WERI-Rb-1 (cell line): ENCODE measurements around the gene DEXI.
A peak's percentile ranks its signal among the peaks of the same experiment; 100 is the strongest.
"Not testable (repeated sequence)": the region's sequence is repeated elsewhere in the genome, so short reads cannot be mapped to it uniquely, and the experiment has no call there.

Source experiments
- DNase-seq: peaks from one replicate; pipeline ENCODE4 v3.0.0-alpha.2; 2020
- H3K27ac ChIP-seq: fragments of 250-450 bp; sonication (Bioruptor Pico); 2 replicates; pipeline ENCODE4 v1.5.1; 2020; ENCODE audit warnings: mild to moderate bottlenecking, moderate library complexity
- H3K27me3 ChIP-seq: fragments of 250-450 bp; sonication (Bioruptor Pico); 2 replicates; pipeline ENCODE4 v1.5.1; 2021; ENCODE audit warnings: mild to moderate bottlenecking, low read depth, moderate library complexity; ENCODE audit not compliant: insufficient read depth, severe bottlenecking
- H3K36me3 ChIP-seq: fragments of 250-450 bp; sonication (Bioruptor Pico); 2 replicates; pipeline ENCODE4 v1.5.1; 2020; ENCODE audit warnings: mild to moderate bottlenecking, moderate library complexity
- H3K4me3 ChIP-seq: 2 replicates; pipeline ENCODE4 v1.5.1; 2011; ENCODE audit warnings: low read depth, mild to moderate bottlenecking, control low read depth, low read length
- H3K9me3 ChIP-seq: fragments of 250-450 bp; sonication (Bioruptor Pico); 2 replicates; pipeline ENCODE4 v1.5.1; 2021; ENCODE audit warnings: mild to moderate bottlenecking, moderate library complexity; ENCODE audit not compliant: severe bottlenecking
- TF ChIP-seq, protein P1 (sequence below): IDR thresholded peaks from 2 replicates; pipeline ENCODE4 v1.5.1; 2011; ENCODE audit warnings: low read depth, mild to moderate bottlenecking, control low read depth, inconsistent platforms, low read length

The DEXI gene

DNA sequence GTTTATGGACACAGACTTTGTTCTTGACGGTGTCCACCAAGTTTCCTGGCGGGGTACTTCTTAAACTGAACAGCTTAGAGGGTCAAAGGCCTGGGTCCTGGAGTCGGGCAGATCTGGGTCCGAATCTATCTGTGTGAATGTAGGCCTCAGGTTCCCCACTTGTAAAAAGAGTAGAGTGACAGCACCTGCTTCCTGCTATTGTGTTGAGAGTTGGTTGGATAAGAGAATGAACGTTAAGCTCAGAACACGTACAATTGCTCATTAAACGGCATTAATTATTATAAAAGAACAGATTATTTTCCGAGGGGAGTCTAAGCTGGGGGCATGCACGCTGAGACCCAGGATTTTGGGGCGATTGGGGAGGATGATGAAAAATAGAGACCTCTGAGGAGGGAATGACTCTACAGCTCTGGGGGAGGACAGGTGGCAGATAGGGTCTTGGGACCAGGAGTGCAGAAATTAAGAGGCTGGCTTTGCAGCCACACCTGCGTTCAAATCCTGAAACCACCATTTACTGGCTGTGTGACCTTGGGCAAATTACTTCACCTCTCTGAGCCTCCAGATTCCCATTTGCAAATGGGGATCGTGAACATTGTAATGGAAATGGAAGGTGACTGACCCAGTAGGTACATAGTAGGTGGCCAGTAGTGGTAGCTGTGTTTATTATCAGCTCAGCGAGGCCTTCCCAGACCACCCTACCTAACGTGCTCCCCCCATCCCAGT, 3.0 kb upstream of the DEXI start:
- H3K27ac ChIP-seq = peak overlapping the region; percentile 74; the same call in 1 of the 2 replicates
- TF ChIP-seq, protein P1, sequence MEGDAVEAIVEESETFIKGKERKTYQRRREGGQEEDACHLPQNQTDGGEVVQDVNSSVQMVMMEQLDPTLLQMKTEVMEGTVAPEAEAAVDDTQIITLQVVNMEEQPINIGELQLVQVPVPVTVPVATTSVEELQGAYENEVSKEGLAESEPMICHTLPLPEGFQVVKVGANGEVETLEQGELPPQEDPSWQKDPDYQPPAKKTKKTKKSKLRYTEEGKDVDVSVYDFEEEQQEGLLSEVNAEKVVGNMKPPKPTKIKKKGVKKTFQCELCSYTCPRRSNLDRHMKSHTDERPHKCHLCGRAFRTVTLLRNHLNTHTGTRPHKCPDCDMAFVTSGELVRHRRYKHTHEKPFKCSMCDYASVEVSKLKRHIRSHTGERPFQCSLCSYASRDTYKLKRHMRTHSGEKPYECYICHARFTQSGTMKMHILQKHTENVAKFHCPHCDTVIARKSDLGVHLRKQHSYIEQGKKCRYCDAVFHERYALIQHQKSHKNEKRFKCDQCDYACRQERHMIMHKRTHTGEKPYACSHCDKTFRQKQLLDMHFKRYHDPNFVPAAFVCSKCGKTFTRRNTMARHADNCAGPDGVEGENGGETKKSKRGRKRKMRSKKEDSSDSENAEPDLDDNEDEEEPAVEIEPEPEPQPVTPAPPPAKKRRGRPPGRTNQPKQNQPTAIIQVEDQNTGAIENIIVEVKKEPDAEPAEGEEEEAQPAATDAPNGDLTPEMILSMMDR = no peak
- H3K27me3 ChIP-seq = no peaks in the 10 kb centered on the region
- no peak for DNase-seq
- H3K9me3 ChIP-seq = no peaks in the 10 kb centered on the region
- no peaks in the 10 kb centered on the region; the same call in 1 of the 2 replicates for H3K36me3 ChIP-seq
- H3K4me3 ChIP-seq = peak overlapping the region; percentile 71

- peak within 1 kb of the TSS; percentile 71 for H3K4me3 ChIP-seq
- TF ChIP-seq, protein P1 = no peak
- no peaks in the 10 kb centered on the region for H3K27me3 ChIP-seq
- H3K27ac ChIP-seq = peak within 1 kb of the TSS; percentile 74
- peak; percentile 98 for DNase-seq
- H3K9me3 ChIP-seq = no peaks in the 10 kb centered on the region
- peaks cover 7% of the 10 kb centered on the region for H3K36me3 ChIP-seq
Observed at GRCh38 chr16:10944249-10945064, 2.2 kb upstream of the DEXI start, which contains the start of gene CLEC16A. Gene CLEC16A, plus strand, starts transcription at chr16:10944564. Its CDS starts 154 bp downstream, at chr16:10944718.

- peak overlapping the region; percentile 61; the same call in 1 of the 2 replicates for H3K4me3 ChIP-seq
- H3K27ac ChIP-seq = peak overlapping the region; percentile 50
- TF ChIP-seq, protein P1 = no peak
- no peaks in the 10 kb centered on the region for H3K27me3 ChIP-seq
- H3K9me3 ChIP-seq = no peaks in the 10 kb centered on the region
- DNase-seq = no peak
- H3K36me3 ChIP-seq = peaks cover 16% of the 10 kb centered on the region
Observed at GRCh38 chr16:10943064-10943353, 741 bp upstream of the DEXI start.

DNA sequence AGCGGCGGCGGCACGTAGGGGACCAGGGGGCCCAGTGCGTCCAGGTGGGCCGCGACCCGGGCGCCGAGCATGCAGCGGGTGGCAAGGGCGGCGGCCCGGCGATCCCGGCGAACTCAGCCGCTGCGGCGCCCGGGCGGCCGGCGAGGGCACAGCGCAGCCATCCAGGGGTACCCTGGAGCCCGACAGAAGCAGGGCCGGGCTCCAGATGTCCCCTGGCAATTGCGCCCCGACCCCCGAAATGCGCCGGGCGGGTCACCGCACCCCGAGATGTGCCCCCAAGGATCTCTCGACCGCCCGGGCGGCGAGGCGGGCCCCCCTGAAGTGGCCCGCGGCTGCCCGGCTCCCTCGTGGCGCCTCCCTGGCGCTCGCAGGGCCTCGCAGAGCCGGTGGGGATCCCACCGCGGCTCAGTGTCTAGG, 325 bp downstream of the DEXI start:
- not testable (repeated sequence) for DNase-seq, H3K27me3 ChIP-seq, H3K9me3 ChIP-seq
- peak overlapping the region; percentile 61 for H3K4me3 ChIP-seq
- peak overlapping the region; percentile 50 for H3K27ac ChIP-seq
- H3K36me3 ChIP-seq = peaks cover 16% of the 10 kb centered on the region

GRCh38 chr16:10941127-10941933, 938 bp downstream of the DEXI start:
- peak overlapping the region; percentile 61 for H3K4me3 ChIP-seq
- H3K27me3 ChIP-seq = no peaks in the 10 kb centered on the region
- H3K9me3 ChIP-seq = no peaks in the 10 kb centered on the region
- DNase-seq = no peak
- TF ChIP-seq, protein P1 = no peak
- H3K36me3 ChIP-seq = peaks cover 16% of the 10 kb centered on the region
- no peak overlapping the region for H3K27ac ChIP-seq
